Prostate gland (tissue), 2 donors: ENCODE measurements around the gene CR1. TPM values are rescaled to one million over a fixed set of nuclear protein-coding genes. Genes with fewer than 3 reads are reported as not detected.
A peak's percentile ranks its signal among the peaks of the same experiment; 100 is the strongest.

Source experiments
- DNase-seq: peaks from one replicate; pipeline ENCODE4 v3.0.0-alpha.2; 2019; ENCODE audit warnings: low spot score
- H3K27ac ChIP-seq, 2 donors: fragments of 200-600 bp; sonication (generic); 2 replicates each; pipeline ENCODE4 v1.5.1; 2017 to 2019
- H3K27me3 ChIP-seq: fragments of 200-600 bp; sonication (generic); replicated peaks from 2 replicates; pipeline ENCODE4 v1.5.1; 2019; ENCODE audit not compliant: insufficient read depth
- H3K36me3 ChIP-seq, 2 donors: fragments of 200-600 bp; sonication (generic); 1 replicate in 1 of 2; 2 replicates in 1 of 2; pipeline versions ENCODE4 v1.5.1 to v1.8.1; 2017 to 2019
- H3K4me1 ChIP-seq: fragments of 200-600 bp; sonication (generic); replicated peaks from 2 replicates; pipeline ENCODE4 v1.5.1; 2019
- H3K4me3 ChIP-seq, 2 donors: fragments of 200-600 bp; sonication (generic); 2 replicates each; pipeline ENCODE4 v1.5.1; 2017 to 2019
- H3K9me3 ChIP-seq: fragments of 200-600 bp; sonication (generic); 2 replicates; pipeline ENCODE4 v1.5.1; 2017
- CTCF ChIP-seq, 4 experiments: fragments of 200-600 bp in 2 of 4; fragments of 450-650 bp in 2 of 4; sonication (generic) in 2 of 4; IDR thresholded peaks; 1 replicate in 3 of 4; 2 replicates in 1 of 4; pipeline ENCODE4 v1.5.1; 2016 to 2019; ENCODE audit warnings: antibody characterized with exemption in 4 of 4, mild to moderate bottlenecking in 2 of 4, moderate library complexity in 2 of 4
- POLR2A ChIP-seq: fragments of 450-650 bp; IDR thresholded peaks from one replicate; pipeline ENCODE4 v1.6.1; 2016; ENCODE audit warnings: antibody characterized with exemption, mild to moderate bottlenecking
- POLR2AphosphoS5 ChIP-seq: sonication (generic); formaldehyde crosslinking; IDR thresholded peaks from one replicate; pipeline ENCODE4 v1.6.1; 2017; ENCODE audit warnings: antibody characterized with exemption
- WGBS: methylation state at CpG from one replicate; pipeline ENCODE4 v1.1.5; 2018; 5-methylcytosine and 5-hydroxymethylcytosine counted together
- intact Hi-C: fragments of 100-400 bp; cut with DNase I; formaldehyde crosslinking; loops from one replicate; pipeline ENCODE4 v1.14.2; 2022
- total RNA-seq, 2 donors: library from RNA; depleted of rRNA; stranded (reverse); fragments of >200 nt; gene quantifications; one replicate each; pipeline ENCODE4 v1.1.0, GENCODE V29; 2016

CR1 gene
- total RNA-seq, 2 donors from 2014 or later: 0.14 to 3.8 TPM

DNA sequence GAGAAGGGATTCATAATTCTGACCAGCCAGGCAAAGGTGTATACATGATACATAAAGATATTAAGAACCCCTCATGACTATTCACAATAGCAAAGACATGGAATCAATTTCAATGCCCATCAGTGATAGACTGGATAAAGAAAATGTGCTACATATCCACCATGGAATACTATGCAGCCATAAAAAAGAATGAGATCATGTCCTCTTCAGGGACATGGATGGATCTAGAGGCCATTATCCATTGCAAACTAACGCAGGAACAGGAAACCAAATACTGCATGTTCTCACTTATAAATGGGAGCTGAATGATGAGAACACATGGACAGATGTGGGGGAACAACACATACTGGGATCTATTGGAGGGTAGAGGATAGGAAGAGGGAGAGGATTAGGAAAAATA is 170.4 kb downstream of the CR1 start:
- 100% methylated on average over 1 of the region's 1 CpG for whole genome bisulfite sequencing
- TF ChIP-seq POLR2AphosphoS5: no peak
- TF ChIP-seq POLR2A: no peak
- no peak for TF ChIP-seq CTCF (IDR thresholded peaks at IDR 0.05)
- H3K36me3 ChIP-seq: no peaks in the 10 kb centered on the region
- H3K4me3 ChIP-seq: no peak overlapping the region
- DNase-seq: no peak
- no peak overlapping the region for H3K27ac ChIP-seq
- H3K27me3 ChIP-seq: no peaks in the 10 kb centered on the region
- intact Hi-C loops: no loop called here
- no peaks in the 10 kb centered on the region for H3K9me3 ChIP-seq
- no peaks in the 10 kb centered on the region for H3K4me1 ChIP-seq

DNA sequence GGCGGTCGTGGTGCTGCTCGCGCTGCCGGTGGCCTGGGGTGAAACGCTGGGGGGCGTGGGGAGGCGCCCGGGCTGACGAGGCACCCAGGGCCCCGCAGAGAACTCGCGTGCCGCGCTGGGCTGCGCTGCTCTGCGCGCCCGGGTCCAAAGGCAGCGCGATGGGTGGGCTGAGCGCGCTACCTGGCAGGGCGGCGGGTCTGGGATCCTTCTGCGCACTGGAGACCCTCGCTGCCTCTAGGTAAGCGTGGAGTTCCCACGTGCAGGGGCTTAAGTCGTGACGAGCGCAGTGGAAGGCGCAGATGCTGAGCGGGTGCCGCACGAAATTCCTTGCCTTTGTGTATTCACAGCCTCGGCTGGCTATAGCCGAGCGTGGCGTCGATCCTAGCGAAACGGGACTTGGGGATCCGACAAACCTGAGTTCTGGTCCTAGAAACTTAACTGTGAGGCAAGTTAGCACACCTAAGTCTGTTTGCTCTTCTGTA is 173.6 kb downstream of the CR1 start:
- no peak overlapping the region for H3K4me3 ChIP-seq
- TF ChIP-seq POLR2AphosphoS5 (no peak), CTCF (IDR thresholded peaks at IDR 0.05) (no peak), POLR2A (no peak)
- no peak for DNase-seq
- no peaks in the 10 kb centered on the region for H3K27me3 ChIP-seq
- H3K36me3 ChIP-seq: no peaks in the 10 kb centered on the region
- no peaks in the 10 kb centered on the region for H3K4me1 ChIP-seq
- H3K9me3 ChIP-seq: no peaks in the 10 kb centered on the region
- intact Hi-C loops: no loop called here
- WGBS: 14% methylated on average over 37 of the region's 44 CpGs
- no peak overlapping the region for H3K27ac ChIP-seq

DNA sequence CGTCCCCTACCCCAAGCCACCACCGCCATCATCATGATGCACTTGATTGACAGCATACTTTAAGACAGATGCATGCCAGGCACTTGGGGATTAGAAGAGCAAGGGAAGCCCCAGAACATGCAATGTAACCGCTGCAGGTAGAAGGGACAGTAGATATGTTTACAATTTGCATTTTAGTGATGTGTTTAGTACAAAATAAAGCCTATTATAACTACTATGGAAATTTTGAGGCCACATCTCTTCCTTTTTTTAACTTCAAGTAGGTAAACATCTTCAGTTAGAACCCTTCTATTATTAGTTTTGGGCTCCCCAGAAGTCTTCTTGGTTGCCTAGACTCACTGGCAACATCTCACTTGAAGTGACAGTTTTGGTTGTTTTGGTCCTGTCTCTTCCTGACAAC is 174.2 kb downstream of the CR1 start:
- Histone ChIP-seq H3K9me3 (no peaks in the 10 kb centered on the region), H3K27me3 (no peaks in the 10 kb centered on the region), H3K4me1 (no peaks in the 10 kb centered on the region), H3K27ac (no peak overlapping the region), H3K4me3 (no peak overlapping the region), H3K36me3 (no peaks in the 10 kb centered on the region)
- DNase-seq: no peak
- 88% methylated on average over 3 of the region's 3 CpGs for WGBS
- TF ChIP-seq CTCF (IDR thresholded peaks at IDR 0.05) (no peak), POLR2A (no peak), POLR2AphosphoS5 (no peak)
- intact Hi-C loops: no loop called here

DNA sequence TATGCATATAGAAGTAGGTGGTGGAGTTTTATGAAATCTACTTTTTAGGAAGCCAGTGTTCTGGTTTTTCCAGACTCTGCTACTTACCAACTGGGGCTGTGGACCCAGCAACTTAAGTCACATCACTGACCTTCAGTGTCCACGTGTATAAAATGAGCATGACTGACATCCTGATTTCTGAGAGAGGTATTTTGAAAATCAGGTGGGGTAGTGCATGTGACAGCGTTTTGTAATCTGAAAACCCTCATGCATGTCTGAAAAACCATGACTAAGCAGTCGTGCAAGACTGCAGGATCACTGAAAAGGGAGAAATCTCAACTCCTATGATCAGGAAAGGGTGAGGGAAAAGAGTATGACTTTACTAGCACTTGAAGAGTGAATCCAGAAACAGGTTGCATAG is 175.0 kb downstream of the CR1 start:
- DNase-seq: no peak
- no peak overlapping the region for H3K27ac ChIP-seq
- H3K9me3 ChIP-seq: no peaks in the 10 kb centered on the region
- H3K4me3 ChIP-seq: no peak overlapping the region
- no peaks in the 10 kb centered on the region for H3K27me3 ChIP-seq
- intact Hi-C loops: no loop called here
- 42% methylated on average over 3 of the region's 3 CpGs for WGBS
- no peaks in the 10 kb centered on the region for H3K36me3 ChIP-seq
- TF ChIP-seq CTCF (IDR thresholded peaks at IDR 0.05) (no peak), POLR2A (no peak), POLR2AphosphoS5 (no peak)
- H3K4me1 ChIP-seq: no peaks in the 10 kb centered on the region

DNA sequence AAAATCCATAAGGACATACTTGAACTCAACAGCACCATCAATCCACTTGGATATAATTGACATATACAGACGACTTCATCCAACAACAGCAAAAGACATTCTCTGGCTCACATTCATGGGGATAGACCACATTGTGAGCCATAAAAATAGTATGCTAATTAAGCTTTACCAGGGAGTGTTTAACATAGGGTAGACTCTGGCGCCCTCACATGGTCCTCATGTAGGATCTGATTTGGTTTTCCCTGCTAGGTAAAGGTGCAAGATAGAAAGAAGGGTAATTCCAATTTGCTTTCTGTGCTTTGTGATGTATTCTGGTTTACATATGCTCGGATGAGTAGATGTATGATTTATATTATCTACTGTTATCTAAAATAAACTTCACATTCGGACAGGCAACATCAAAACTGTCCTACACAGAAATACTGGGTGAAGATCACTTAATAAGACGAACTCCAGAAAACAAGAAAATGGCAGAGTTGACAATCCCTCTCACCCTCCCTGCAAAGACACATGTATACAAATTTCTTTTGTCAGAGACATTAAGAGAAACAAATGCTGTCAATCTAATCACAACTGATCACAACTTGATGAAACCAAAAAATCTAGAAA is 176.7 kb downstream of the CR1 start:
- Histone ChIP-seq H3K4me1 (no peaks in the 10 kb centered on the region), H3K27ac (no peak overlapping the region), H3K9me3 (no peaks in the 10 kb centered on the region), H3K4me3 (no peak overlapping the region), H3K27me3 (no peaks in the 10 kb centered on the region), H3K36me3 (no peaks in the 10 kb centered on the region)
- peak in 2 of 4 experiments; percentile 40 to 41 for TF ChIP-seq CTCF (IDR thresholded peaks at IDR 0.05)
- no peak for TF ChIP-seq POLR2A
- peak; percentile 6 for TF ChIP-seq POLR2AphosphoS5
- intact Hi-C loops: no loop called here
- peak; percentile 24 for DNase-seq
- 27% methylated on average over 5 of the region's 5 CpGs for WGBS
